Measurements from ENCODE around the gene TMEM117. TPM values are rescaled to one million over a fixed set of nuclear protein-coding genes. Genes with fewer than 3 reads are reported as not detected.
A peak's percentile ranks its signal among the peaks of the same experiment; 100 is the strongest.

The TMEM117 gene
- total and polyA plus RNA-seq, 7 donors: 1.9 to 4.7 (median 3.9) TPM

DNA sequence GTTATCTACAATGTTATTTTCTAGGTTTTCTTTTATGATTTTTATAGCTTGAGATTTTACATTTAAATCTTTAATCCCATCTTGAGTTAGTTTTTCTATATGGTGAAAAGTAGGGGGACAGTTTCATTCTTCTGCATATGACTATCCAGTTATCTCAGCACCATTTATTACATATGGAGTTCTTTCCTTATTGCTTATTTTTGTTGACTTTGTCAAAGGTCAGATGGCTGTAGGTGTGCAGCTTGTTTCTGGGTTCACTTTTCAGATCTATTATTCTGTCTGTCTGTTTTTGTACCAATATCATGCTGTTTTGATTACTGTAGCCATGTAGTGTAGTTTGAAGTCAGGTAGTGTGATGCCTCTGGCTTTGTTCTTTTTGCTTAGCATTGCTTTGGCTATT lies 477.3 kb downstream of the TMEM117 start:
- no peak for ATAC-seq

GRCh38 chr12:44314007-44314500 lies 478.2 kb downstream of the TMEM117 start:
- intact Hi-C loops (cut with DNase I): no loop called here
- Histone ChIP-seq H3K36me3 (ENCODE audit: insufficient read depth in 1 of 2, low read depth in 1 of 2) (no peaks in the 10 kb centered on the region), H3K9me3 (peaks cover 16% of the 10 kb centered on the region), H3K4me3 (no peak overlapping the region), H3K27ac (no peak overlapping the region), H3K4me1 (peaks cover 6% of the 10 kb centered on the region), H3K27me3 (ENCODE audit: insufficient read depth in 3 of 3, low read length in 2 of 3) (no peaks in the 10 kb centered on the region)
- WGBS, 3 donors: 90 to 95% (median 92%) methylated on average over 1 of the region's 1 CpG
- no peak for DNase-seq
- no peak for TF ChIP-seq CTCF (IDR thresholded peaks at IDR 0.05)
- ATAC-seq: no peak

More for the DNA sequence above, 477.3 kb downstream of the TMEM117 start:
- no peak for DNase-seq
- Histone ChIP-seq H3K36me3 (ENCODE audit: insufficient read depth in 1 of 2, low read depth in 1 of 2) (no peaks in the 10 kb centered on the region), H3K27me3 (ENCODE audit: insufficient read depth in 3 of 3, low read length in 2 of 3) (no peaks in the 10 kb centered on the region), H3K27ac (no peak overlapping the region), H3K4me3 (no peak overlapping the region), H3K9me3 (peaks cover 16% of the 10 kb centered on the region), H3K4me1 (peaks cover 6% of the 10 kb centered on the region)
- intact Hi-C loops (cut with DNase I): no loop called here
- no peak for TF ChIP-seq CTCF (IDR thresholded peaks at IDR 0.05)

DNA sequence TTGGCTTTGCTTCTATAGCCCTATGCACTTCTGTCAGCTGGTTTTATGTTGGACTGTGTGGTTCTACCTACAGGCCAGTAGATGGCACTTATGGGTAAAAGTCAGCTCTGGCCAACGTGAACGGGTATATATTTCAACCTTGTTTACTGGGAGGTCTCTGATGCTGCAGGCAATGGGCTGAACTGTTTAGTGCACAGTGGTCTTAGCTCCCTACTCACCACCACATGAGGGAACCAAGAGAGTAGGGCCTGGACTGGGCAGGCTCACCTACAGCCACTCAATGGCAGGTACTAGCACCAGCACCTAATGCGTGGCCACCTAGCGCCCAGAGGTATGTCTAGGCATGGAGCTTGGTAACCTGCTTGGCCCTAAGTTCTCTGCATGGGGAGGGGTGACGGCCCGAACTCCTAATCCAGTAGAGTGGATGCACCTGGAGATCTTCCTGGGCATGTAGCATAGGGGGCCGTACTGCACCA lies 481.8 kb downstream of the TMEM117 start:
- no peaks in the 10 kb centered on the region for H3K36me3 ChIP-seq (ENCODE audit: insufficient read depth in 1 of 2, low read depth in 1 of 2)
- intact Hi-C loops (cut with DNase I): no loop called here
- no peak for TF ChIP-seq CTCF (IDR thresholded peaks at IDR 0.05)
- 77 to 81% (median 77%) methylated on average over 7 of the region's 7 CpGs for WGBS, 3 donors
- H3K4me3 ChIP-seq: no peak overlapping the region
- no peaks in the 10 kb centered on the region for H3K27me3 ChIP-seq (ENCODE audit: insufficient read depth in 3 of 3, low read length in 2 of 3)
- DNase-seq (no peak), ATAC-seq (peak in 1 of 4 donors; percentile 34)
- H3K4me1 ChIP-seq: peaks cover 6% of the 10 kb centered on the region
- no peak overlapping the region for H3K27ac ChIP-seq
- H3K9me3 ChIP-seq: peaks cover 8% of the 10 kb centered on the region

GRCh38 chr12:44331269-44331668 lies 495.4 kb downstream of the TMEM117 start:
- Histone ChIP-seq H3K4me3 (no peak overlapping the region), H3K27me3 (ENCODE audit: insufficient read depth in 3 of 3, low read length in 2 of 3) (no peaks in the 10 kb centered on the region), H3K9me3 (no peaks in the 10 kb centered on the region), H3K36me3 (ENCODE audit: insufficient read depth in 1 of 2, low read depth in 1 of 2) (no peaks in the 10 kb centered on the region), H3K4me1 (no peaks in the 10 kb centered on the region), H3K27ac (no peak overlapping the region)
- no peak for TF ChIP-seq CTCF (IDR thresholded peaks at IDR 0.05)
- no peak for ATAC-seq
- no peak for DNase-seq
- intact Hi-C loops (cut with DNase I): no loop called here

GRCh38 chr12:44334347-44334746 lies 498.5 kb downstream of the TMEM117 start:
- intact Hi-C loops (cut with DNase I): no loop called here
- H3K36me3 ChIP-seq (ENCODE audit: insufficient read depth in 1 of 2, low read depth in 1 of 2): no peaks in the 10 kb centered on the region
- H3K9me3 ChIP-seq: no peaks in the 10 kb centered on the region
- no peak overlapping the region for H3K27ac ChIP-seq
- WGBS, 3 donors: 82 to 83% (median 83%) methylated on average over 5 of the region's 5 CpGs
- H3K27me3 ChIP-seq (ENCODE audit: insufficient read depth in 3 of 3, low read length in 2 of 3): no peaks in the 10 kb centered on the region
- no peaks in the 10 kb centered on the region for H3K4me1 ChIP-seq
- no peak overlapping the region for H3K4me3 ChIP-seq
- ATAC-seq (no peak), DNase-seq (no peak)
- TF ChIP-seq CTCF (IDR thresholded peaks at IDR 0.05): no peak

All from psoas muscle (tissue), 8 donors.